Inferior parietal cortex (tissue), 1 donor: ENCODE measurements around the gene GPR15LG.

ENCODE experiments used
- DNase-seq: peaks from one replicate; pipeline ENCODE4 v3.0.0-alpha.2; 2016; ENCODE audit errors: extremely low spot score

Gene GPR15LG

GRCh38 chr10:84193846-84194423 lies 20.3 kb downstream of the GPR15LG start:
- DNase-seq, result no peak

DNA sequence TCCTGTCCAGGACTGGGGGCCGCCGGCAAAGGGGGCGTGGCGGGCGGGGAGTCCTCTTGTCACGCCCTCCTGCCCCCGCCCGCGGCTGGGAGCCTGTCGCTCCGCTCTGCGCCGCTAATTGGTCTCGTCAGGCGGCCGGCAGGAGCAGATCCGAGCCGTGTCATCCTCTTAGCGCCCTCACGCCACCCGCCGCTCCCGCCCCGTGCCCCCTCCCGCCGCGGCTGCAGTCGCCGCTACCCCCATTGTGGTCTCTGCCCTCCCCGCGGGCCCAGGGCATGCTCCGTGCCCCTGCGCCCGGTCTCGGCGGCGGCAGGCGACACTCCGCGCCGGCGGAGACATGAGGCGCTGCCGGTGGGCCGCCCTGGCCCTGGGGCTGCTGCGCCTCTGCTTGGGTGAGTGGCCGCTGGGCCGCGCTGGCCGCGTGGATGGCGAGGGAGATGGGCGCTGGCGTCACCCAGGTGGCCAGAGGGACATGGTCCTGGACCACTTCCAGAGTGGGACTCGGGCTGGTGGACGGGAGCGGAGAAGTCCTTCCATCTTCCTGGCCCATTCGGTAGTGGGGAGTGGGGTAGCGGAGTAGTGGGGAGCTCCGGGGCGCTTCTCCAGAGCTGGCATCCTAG lies 20.9 kb downstream of the GPR15LG start, which contains the start of gene CDHR1:
CDHR1 (plus strand) TSS at position 114 of the 620 bp plus-strand sequence; CDS start at position 338, 224 bp downstream.
- no peak for DNase-seq

DNA sequence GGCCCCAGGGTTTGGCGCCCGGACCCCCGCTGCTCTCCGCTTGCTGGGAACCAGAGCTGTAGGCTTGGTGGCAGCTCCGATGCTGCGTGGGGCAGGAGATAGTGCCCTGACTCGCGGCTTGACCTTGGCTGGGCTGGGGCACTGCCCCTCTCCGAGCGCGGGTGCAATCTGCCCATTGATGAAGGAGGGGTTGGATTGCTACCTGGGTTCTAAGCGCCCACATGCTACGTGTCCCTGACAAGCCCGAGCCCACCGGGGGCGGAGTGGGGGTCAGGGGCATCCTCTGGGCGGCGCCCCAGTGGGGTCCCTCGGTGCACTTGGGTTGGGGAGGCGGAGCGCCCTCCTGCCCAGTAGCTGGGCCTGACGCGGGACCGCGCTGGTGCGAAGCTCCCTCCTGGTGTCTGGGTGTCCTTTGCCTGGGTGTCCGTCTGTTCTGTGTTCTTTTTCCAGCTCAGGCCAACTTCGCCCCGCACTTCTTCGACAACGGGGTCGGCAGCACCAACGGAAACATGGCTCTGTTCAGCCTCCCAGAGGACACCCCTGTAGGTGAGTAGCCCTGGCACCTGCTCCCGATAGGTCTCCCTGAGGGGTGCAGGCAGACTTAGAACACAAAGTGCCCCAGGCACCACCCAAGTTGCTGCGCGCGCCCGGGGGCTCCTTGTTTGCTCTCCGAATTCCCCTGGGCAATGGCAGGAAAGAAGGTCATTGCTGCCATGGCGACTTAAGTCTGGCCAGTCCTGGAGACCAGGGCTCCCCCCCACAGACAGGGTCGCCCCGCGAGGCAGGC lies 21.6 kb downstream of the GPR15LG start:
- DNase-seq, result no peak

DNA sequence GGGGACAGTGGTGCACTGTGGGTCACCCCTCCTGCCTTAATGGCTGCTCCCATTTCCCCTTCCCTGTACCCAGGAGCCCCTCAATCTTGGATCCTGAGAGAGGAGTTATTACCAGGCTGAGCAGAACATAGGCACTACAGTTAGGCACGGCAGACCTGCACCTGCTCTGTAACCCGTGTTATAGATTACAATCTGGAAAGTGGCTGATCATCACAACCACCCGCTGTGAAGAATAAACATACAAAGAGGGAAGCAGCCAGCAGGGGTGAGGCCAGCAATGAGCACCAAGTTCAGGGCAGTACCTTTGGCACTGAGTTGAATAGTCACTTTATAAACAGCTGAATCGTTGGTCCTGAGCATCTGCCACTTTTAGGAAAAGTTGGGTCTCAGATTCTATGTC lies 22.5 kb downstream of the GPR15LG start:
- DNase-seq, result no peak

DNA sequence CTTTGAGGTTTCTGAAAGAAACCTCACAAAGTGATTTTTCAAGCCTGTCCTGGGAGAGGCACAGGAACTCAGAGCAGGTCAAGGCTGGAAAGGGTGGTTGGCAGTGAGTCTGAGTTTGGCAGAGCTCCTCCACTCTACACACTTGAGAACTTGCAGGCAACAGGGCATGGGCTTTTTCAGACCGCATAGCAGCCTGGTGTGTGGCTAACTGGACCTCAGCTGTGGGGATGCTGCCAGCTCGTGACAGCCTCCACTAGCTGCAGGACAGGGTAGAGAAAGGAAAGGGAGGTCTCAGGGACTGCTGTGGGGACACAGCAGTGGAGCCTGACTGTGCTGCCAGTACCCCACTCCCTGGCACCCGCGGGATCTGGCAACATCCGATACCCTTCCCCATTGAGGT lies 23.3 kb downstream of the GPR15LG start:
- DNase-seq, result no peak

DNA sequence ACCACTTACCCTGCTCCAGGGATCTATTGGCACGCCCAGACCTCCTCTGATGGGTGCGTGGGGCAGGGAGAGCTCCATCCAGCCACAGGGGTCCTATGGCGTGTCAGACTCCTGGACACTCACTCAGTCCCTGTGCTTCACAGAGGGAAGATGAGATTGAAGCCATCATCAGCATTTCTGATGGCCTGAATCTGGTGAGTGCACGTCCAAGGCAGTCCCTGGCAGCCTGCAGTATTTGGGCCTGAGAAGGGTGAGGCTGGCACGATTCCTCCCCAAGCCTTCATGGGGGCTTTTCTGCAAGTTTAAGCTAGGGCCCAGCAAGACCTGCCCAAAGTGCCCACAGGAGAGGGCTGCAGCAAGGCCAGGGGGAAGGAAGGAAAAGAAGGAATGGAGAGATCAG lies 24.0 kb downstream of the GPR15LG start:
- no peak for DNase-seq

DNA sequence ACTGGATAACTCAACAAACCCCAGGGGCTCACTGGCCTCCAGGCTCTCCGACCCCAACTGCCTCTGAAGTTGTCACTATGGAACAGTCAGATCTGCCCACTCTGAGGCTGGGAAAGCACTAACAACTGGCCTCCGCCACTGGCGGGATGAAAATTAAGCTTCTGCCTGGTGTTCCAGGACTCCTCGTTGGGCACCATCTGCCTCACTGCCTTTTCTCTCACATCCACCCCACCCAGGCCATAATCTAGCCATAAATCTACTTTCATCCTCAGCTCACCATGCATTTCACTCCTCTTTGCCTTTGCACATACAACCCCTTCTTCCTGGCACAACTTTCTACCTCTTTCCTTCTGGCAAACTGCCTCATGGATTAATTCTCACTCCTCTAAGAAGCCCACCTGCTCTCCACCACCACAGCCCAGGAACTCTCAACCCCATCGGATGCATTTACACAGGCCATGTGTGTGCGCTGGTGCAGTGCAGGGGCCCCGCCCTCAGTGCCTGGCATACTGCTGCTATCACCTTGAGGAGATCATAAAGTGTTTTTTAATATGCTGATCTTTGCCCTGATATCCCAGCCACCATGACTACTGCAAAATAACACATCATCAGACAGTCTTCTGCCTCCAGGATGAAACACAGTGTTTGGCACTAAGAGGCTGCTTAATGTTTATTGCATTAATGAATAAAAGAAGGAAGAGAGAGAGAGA lies 24.8 kb downstream of the GPR15LG start:
- no peak for DNase-seq

DNA sequence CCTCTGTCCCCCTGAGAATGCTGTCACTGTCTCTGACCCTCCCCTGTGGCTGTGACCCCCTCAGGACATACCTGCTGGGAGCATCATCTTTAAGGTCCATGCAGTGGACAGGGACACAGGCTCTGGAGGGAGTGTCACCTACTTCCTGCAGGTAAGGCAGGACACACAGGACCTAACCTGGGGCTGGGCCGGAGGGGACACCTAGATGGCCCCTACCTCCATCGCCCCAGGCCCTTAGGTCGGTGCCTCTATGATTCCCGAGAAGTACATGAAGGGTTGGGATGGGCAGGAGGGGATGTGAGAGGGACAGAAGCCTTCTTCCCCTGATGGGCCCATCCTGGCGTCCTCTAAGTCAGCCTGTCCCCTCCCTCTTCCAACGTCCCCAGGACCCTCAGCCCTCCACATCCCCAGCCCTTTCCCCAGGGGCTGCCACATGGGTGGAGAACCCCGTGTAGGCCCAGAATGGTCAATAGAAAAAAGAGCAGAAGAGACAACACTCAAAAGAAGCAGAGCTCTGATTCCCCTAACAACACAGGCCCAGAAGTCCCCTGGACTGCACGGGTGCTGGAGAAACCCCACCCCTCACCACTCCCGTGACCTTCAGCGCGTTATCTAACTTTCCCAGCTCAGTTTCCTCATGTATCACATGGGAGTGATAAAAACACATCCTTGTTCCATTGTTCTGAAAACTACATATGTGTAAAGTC lies 27.1 kb downstream of the GPR15LG start:
- DNase-seq, result no peak

GRCh38 chr10:84201244-84201606 lies 27.6 kb downstream of the GPR15LG start:
- no peak for DNase-seq

GRCh38 chr10:84201682-84202081 lies 28.1 kb downstream of the GPR15LG start:
- no peak for DNase-seq

DNA sequence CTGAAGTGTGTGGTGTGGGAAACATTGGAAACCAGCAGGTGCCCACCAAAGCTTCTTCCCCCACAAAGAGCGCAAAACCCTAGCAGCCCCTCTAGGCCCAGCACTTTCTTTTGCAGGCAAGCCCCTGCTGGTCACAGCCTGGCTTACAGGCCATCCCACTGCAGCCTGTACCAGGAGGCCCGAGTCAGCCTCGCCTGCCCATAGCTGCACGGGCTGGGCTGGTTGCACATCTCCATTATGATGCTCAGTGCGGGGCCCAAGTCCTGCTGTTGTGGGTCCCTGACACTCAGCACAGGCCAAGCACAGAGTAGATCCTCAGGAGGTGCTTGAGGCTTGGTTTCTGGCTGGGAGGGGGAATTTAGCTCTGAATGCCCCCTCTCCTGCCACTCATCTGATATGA lies 28.7 kb downstream of the GPR15LG start:
- DNase-seq, result no peak

- no peak for DNase-seq
These were observed 30.5 kb downstream of the GPR15LG start for GRCh38 chr10:84204122-84204521.

GRCh38 chr10:84204610-84205009 lies 31.0 kb downstream of the GPR15LG start:
- DNase-seq, result no peak

GRCh38 chr10:84205049-84205852 lies 31.6 kb downstream of the GPR15LG start:
- DNase-seq, result peak; percentile 86

- no peak for DNase-seq
These were observed 32.4 kb downstream of the GPR15LG start for GRCh38 chr10:84205853-84206525.

DNA sequence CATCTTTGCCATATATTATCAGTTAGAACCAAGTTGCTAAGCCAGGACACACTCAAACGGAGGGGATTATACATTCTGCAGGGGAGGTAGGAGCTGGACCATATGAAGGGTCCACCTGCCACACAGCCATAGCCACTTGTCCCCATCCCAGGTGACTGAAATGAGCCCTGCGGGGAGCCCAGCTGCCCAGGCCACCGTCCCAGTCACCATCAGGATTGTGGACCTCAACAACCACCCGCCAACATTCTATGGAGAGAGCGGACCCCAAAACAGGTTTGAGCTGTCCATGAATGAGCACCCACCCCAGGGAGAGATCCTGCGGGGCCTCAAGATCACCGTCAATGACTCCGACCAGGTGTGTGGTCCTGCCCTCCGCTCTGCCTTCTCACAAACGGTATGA lies 34.4 kb downstream of the GPR15LG start:
- DNase-seq, result no peak

DNA sequence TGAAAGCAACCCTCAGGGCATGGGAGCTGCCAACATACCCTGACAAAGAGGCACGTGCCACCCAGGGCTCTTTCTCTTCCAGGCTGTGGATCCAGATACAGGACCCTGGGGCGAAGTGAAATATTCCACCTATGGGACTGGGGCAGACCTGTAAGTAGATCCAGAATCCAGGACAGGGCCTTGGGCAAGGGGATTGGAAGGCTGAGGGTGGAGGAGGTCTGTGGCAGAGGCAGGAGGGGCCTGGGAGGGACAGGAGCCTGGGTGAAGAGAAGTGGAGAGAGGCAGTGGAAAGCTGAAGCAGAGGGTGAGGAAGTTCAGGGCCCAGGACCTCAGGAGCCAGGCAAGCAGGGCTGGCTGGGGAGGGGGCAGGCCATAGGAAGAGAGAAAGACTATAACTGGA lies 38.0 kb downstream of the GPR15LG start:
- no peak for DNase-seq

GRCh38 chr10:84212014-84212413 lies 38.4 kb downstream of the GPR15LG start:
- DNase-seq, result no peak

DNA sequence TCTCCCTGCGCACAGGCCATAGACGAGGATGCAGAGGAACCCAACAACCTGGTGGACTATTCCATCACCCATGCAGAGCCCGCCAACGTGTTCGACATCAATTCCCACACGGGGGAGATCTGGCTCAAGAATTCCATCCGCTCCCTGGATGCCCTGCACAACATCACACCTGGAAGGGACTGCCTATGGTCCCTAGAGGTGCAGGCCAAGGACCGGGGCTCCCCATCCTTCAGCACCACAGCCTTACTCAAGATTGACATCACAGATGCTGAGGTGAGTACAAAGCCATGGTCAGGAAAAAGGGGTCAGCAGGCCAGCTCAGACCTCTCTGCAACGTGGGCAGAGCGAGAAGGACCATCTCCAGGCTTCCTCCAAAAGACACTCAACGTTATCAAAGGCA lies 39.5 kb downstream of the GPR15LG start:
- DNase-seq, result no peak

DNA sequence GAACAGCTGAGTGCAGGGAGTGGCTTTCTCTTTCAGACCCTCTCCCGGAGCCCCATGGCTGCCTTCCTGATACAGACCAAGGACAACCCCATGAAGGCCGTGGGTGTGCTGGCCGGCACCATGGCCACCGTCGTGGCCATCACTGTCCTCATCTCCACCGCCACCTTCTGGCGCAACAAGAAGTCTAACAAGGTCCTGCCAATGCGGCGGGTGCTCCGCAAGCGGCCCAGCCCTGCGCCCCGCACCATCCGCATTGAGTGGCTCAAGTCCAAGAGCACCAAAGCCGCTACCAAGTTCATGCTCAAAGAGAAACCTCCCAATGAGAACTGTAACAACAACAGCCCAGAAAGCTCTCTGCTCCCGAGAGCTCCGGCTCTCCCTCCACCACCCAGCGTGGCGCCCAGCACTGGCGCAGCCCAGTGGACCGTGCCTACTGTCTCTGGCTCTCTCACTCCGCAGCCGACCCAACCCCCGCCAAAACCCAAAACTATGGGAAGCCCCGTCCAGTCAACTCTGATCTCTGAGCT lies 40.5 kb downstream of the GPR15LG start:
- DNase-seq, result no peak
